Anterior cingulate cortex (tissue), 58 donors: ENCODE results near the gene ZNF768.
"Not testable (repeated sequence)": the region's sequence is repeated elsewhere in the genome, so short reads cannot be mapped to it uniquely, and the experiment has no call there.

Experiments used
- DNase-seq, 58 donors: peaks; one replicate each; lab custom pipeline; 2025; lab: John Stamatoyannopoulos, UW

The ZNF768 gene

DNA sequence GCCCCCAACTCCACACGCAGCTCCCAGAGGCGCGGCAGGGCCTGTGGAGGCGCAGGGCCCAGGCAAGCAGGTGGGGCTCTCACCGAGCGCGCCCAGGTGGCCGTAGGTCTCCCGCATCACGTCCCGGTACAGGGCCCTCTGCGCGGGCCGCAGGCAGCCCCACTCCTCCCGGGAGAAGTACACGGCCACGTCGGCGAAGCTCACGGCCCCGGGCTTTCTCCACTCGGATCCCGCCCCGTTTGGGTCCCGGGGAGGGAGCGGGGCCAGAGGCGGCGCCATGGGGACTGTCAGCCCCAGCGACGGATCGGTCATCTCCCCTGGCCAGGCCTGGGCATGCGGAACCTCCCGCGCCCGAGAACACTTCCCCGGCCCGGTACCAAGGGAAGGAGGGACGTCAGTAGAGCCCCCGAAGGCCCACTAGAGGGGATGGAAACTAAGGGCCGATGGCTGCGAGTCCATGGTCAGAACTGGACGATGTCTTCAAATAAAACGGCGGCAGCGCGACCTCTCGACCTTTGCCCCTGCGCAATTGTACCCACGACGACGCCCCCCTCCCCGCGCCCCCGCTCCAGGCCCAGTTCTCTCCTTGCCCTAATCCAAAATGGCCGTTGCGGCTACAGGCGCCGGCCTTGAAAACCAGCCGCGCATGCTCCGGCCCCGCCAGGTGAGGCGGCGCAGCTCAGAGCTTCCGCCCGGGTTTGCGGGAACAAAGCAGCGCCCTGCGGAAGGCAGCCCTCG, 8.2 kb upstream of the ZNF768 start, which contains the start of gene ZNF747:
ZNF747 (minus strand) TSS at position 491 of the 738 bp plus-strand sequence; CDS start at position 312, 179 bp downstream.
- DNase-seq: peak; percentile 46 to 95 (median 91)

DNA sequence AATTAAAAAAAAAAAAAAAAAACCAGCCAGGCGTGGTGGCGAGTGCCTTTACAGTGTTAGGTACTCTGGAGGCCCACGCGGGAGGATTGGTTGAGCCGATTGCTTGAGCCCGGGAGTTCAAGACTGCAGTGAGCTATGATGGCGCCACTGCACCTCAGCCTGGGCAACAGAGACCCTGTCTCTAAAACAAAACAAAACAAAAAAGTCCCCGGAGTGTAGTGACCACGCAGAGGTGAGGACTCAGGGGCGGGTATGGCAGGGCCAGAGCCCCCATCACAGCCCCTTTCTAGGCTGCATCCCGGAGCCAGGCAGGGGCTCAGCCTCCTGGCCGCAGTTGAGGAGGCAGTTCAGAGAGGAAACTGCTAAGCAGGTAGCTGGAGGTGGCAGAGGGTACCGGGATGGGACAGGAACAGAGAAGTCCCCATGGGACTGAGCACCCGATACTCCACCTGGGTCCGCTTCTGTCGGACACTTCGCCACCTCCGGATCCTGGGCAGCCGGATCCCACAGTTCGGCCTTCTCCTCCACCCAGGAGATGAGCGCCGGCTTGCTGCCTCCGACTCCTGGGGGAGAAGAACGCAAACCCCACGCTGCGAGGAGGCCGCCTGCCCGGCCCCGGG, 7.5 kb upstream of the ZNF768 start:
- DNase-seq: no peak

DNA sequence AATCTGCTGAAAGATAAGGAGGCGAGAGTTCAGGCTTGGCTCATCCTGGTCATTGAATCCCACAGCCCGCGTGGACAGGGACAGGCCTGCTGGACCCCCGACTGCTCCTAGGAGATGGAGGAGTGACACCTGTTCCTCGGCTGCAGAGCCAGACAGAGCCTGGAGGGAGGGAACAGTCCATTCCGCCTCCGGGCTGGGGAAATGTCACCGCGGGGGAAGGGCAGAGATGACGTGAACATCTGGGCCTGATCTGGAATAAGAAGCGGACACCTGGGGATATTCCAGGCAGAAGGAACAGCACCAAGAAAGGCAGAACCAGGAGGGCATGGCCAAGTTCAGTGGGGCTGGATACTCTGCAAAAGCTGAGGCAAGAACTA, 6.8 kb upstream of the ZNF768 start:
- no peak for DNase-seq

DNA sequence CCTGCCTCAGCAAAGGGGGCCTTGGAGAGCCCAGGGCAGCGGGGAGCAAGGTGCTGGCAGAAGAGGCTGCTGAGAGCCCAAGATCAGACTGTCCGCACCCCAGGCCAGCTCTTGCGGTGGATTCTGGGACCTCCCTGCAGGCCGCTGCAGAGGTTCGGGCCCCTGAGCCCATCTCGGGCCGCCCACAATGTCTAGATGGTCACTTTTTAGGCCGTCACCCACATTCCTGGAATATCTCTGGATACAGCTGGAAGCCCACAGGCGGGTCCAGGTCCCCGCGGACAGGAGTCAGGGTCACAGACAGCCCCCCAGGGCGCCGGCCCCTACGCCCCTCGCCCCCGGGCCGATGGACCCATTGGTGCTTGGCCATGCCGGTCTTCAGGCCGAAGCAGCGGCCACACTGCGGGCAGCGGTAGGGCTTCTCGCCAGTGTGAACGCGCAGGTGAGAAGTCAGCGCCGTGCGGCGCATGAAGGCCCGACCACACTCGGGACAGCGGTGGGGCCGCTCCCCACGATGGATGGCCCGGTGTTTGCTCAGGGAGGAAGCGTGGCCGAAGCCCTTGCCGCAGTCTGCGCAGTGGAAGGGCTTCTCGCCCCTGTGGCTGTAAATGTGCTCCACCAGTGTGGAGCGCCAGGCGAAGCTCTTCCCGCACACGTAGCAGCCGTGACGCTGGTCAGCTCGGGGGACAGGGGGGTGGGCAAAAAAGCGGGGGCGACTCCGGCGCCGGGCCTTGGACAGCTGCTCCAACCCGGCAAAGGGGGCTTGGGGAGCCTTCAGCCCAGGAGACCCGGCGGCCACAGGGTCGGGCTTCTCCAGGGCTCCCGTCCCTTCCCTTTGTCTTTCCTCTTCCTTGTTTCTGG, 6.1 kb upstream of the ZNF768 start:
- no peak for DNase-seq

DNA sequence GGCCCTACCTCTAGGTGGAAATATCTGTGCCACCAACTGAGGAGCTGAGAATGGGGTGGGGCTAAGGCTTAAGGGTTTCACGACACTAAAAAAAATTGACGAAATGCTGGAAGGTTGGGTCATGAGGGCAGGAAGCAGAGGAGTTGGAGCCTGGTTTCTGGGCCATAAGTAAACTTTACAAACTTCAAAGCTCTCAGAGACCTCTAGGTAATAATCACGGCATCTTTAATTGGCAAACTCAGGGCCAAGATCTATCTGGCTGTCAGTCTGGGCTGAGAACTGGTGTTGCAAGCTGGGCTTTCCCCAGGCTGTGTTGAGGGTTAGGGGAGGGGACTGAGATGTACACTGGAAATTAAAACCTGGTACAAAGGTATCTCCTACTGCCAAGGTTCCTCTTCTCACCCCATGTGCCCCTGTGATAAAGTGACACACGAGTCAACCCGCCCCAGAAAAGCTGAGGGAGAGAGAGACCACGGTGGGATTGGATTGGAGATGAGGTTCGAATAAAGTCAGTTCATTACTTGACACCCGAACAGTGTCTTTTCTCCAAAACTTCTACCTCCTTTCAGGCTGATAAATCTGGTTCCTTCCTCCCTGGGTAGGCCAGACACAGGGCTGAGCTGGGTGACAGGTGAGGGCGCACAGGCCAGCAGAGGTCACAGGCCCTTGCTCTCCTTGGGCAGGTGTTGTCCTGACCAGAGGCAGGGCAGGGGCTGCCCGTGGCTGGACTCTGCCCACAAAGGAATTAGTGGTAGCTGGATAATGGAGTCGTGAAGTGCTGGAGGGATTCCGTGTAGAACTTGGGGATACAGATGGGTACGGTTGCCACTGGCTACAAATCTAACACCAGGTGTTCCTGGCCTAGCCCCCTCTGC, 4.0 kb upstream of the ZNF768 start:
- no peak for DNase-seq

DNA sequence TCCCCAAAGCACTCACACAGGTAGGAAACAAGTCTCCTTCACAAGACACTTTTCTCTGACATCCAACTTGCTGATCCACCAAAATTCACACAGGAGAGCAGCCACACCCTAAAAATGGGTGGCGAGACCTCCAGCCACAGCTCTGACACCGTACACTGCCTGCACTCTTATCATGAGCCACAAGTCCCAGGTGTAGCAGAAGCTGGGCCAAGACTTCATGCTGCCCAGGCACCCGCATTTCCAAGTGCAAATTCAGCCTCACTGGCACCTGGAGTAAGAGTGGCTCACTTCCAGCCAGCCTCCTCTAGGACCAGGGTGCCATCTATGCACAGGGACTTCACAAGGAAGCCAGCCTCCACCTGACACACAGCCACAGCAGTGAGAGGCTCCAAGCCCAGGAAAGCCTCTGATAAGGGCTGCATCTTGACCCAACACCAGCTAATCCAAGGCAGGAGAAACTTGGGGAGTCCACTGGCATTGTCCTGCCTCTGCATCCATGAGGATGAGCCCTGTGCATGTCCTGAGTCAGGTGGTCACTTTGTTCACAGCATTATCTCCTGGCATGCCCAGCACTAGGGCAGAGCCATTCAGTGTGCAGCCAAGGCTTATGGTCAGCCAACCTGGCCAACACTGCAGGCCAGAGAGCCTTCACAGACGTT, 2.6 kb upstream of the ZNF768 start:
- DNase-seq: no peak

DNA sequence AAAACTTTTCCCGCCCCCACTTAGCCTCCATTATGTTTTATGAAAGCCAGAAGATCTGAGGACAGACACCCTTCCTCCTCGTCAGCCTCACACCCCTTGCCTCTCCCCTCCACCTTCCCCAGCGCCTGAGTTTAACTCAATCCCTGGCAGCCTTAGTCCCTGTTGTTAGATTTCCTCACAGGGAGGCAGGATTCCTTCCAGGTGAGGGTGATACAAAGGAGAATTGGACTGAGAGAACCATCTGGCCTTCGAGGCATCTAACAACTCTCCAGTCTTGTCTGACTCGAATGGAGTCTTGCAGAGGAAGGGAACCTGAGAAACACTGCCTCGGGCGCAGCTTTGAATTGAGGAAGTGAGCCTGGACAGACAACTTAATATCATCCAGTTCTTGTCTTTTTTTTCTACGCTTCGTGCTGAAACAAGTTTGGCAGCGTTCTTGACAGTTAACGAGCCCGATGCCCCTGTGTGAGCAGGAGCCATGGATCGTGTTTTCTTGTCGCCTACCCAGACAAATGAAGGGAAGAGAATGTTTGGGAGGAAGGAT, 1.3 kb upstream of the ZNF768 start:
- DNase-seq: peak in 7 of 58 donors; percentile 24 to 65 (median 39)

DNA sequence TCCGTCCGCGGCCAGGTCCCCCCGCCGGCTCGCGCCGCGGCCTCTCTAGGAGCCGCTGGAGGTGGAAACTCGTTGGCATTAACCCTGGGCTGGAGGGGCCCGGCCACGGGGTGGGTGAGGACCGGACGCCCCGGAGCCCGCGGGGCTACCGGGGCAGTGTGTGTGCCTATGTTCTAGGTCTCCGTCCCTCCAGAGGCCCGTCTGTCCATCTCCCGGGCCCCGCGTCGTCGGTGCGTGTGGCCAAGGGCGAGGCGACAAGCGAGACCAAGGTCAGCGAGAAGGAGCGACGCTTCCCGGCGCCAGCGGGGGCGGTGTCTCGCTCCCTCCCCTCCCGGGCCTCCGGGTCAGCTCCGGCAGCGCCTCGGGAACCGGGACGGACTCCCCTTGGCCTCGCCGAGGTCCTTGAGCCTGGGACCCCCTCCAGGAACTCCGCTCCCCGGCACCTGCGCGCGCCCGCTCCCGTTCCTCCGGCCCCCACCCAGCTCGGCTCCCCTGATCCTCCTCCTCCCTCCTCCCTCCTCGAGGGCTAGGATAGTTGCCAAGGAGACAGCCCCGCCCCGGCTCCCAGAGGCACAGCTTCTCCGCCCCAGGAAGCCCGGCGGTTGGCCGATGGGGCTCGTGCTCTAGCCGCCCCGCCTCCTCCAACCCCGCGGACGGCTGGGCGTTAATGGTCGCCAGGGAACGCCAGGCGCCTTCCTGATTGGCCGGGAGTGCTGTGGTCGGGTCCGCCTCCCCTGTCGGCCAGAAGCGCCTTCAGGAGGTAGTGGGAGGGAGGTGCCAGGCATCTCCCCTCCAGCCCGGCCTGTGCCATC, 663 bp upstream of the ZNF768 start:
- DNase-seq: peak; percentile 87 to 99 (median 97)

DNA sequence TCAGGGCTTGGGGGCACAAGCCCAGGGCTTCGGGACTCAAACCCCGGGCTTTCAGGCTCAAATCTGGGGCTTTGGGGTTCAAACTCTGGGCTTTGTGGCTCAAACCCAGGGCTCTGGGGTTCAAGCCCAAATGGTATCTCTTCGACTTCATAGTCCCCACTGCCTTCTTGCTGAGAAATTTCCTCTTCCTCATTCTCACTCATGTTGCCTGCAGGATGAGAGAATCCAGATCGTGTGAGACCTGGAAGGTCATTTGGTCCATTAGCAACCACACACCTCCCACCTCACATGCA, 576 bp downstream of the ZNF768 start:
- DNase-seq: no peak

DNA sequence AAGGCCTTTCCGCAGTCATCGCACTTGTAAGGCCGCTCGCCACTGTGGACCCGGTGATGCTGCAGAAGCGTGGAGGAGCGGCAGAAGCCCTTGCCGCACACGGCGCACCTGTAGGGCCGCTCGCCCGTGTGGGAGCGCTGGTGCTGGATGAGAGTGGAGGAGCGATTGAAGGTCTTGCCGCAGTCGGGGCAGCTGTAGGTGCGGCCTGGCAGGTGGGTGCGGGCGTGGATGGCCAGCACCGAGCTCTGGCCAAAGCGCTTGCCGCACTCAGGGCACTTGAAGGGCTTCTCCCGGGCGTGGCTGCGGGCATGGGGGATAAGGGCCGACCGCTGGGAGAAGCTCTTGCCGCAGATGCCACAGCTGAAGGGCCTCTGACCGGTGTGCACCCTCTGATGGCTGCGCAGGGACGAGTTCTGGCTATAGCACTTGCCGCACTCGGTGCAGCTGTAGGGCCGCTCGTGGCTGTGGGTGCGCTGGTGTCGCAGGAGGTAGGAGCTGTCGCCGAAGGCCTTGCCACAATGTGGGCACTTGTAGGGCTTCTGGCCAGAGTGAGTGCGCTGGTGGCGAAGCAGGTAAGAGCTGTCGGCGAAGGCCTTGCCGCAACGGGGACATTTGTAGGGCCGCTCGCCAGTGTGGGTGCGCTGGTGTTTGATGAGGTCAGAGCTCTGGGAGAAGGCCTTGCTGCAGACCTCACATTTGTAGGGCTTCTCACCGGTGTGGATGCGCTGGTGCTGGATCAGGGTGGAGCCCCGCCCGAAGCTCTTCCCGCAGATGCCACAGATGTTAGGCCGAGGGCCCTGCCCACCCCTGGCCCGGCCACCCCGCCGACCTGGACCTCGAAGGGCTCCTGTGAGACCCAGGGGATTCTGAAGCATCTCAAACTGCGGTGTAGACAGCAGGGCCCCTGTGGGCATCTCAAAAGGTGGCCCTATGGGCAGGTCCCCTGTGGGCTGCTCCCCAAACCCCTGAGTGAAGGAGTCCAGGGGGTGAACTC, 1.5 kb downstream of the ZNF768 start:
- DNase-seq: no peak

DNA sequence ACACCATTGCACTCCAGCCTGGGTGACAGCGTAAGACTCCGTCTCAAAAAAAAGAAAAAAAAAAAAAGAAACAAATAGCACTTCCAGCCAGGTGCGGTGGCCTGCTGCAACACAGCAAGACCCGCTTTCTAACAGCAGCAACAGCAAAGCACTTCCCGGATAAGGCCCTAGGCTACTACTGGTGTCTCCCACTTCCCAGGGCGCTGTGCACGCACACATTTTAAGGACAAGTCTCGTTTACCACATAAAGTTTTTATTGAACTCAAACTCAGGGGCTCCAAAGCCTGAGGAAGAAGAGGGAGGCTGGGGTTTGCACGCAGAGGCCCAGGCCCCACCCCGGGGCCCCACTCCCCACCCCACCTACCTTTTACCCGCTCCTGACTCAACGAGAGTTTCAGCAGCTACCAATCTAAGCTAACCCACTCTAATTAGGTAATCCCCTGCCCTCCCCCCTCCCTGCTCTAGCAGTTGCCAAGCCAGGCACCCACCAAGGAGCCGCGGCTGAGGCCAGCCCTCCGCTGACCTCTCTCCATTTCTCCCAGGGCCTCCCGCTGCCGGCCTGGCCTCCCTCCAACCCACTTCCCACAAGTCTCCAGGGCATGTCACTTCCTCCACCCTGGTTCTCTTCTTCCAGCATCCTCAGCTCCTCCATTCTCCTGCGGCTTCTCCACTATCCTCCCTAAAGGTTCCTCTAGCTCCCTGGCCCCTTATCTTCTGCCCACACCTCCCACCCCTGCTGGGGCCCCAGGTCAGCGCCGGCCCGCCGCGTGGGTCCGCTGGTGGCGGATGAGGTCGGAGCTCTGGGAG, 2.4 kb downstream of the ZNF768 start:
- peak in 2 of 58 donors; percentile 9 to 18 for DNase-seq

DNA sequence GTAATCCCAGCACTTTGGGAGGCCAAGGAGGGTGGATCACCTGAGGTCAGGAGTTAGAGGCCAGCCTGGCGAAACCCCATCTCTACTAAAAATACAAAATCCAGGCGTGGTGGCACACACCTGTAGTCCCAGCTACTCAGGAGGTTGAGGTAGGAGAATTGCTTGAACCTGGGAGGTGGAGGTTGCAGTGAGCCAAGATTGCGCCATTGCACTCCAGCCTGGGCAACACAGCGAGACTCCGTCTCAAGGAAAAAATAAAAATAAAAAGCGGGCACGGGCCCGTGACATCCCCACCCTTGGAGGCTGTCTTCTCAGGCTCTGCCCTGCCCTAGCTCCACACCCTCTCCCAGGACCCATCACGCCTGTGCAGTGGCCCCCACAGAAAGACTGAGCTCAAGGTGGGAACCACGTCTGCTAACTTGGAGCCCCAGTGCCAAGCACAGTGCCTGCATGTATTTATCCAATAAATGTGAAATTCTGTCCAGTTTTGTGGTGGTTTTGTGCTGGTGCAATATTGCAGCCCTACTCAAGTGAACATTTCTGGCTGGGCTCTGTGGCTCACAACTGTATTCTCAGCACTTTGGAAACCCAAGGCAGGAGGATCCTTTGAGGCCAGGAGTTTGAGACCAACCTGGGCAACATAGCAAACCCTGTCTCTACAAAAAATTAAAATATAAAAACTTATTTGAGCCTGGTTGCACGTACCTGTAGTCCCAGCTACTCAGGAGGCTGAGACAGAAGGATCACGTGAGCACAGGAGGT, 3.5 kb downstream of the ZNF768 start:
- not testable (repeated sequence) for DNase-seq

DNA sequence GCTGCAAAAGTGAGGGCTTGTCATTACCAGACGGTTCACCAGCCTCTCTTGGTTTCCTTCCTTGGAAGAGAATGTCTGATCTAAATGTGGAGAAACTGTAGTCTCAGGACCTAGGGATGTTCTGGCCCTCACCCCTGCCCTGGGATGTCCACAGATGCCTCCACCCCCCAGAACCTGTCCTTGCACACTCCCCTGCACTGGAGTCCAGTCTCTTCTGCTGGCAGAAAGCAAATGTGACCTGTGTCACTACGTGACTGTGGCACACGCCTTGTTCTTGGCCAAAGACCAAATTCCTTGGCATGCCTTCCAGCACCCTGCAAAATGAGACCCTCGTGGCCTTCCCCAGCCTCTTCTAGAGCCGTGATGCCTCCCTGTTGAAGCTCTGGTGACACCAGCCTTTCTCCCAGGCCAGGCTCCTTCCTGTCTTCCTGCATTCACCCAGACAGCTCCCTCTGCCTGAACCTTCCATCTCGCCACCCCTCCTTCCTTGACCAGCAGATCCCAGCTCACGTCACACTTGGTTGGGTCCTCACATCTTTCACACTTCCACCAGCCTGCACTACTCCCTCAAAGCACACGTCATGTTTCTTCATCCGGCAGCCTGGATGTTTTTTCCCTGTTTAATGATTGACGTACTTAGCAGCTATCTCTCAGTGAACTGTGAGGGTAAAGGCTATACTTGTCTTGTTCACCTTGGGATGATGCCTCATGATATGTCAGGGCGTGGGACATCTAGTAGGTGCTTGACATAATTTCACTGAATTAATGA, 4.3 kb downstream of the ZNF768 start:
- no peak for DNase-seq

DNA sequence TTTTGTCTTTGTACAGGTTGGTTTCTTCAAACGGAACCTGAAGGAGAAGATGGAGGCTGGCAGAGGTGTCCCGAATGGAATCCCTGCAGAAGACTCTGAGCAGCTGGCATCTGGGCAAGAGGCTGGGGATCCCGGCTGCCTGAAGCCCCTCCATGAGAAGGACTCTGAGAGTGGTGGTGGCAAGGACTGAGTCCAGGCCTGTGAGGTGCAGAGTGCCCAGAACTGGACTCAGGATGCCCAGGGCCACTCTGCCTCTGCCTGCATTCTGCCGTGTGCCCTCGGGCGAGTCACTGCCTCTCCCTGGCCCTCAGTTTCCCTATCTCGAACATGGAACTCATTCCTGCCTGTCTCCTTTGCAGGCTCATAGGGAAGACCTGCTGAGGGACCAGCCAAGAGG, 4.9 kb downstream of the ZNF768 start:
- no peak for DNase-seq
